H1 (cell line): ENCODE data around the gene CACNB2. TPM values are rescaled to one million over a fixed set of nuclear protein-coding genes. Genes with fewer than 3 reads are reported as not detected.
"Not testable (repeated sequence)": the region's sequence is repeated elsewhere in the genome, so short reads cannot be mapped to it uniquely, and the experiment has no call there.

Experiments used
- CTCF ChIA-PET: fragments of 300-600 bp; sonication (Branson Sonifier 250); formaldehyde crosslinking; loops from one replicate; lab custom pipeline; 2021; ENCODE audit not compliant: partially characterized antibody; lab: Charles Lee
- POLR2A ChIA-PET: fragments of 300-600 bp; sonication (Branson Sonifier 250); formaldehyde crosslinking; loops from one replicate; lab custom pipeline; 2021; ENCODE audit warnings: inconsistent platforms; ENCODE audit not compliant: partially characterized antibody; lab: Charles Lee
- DNase-seq, 2 experiments: peaks; one replicate each; pipeline versions ENCODE4 v3.0.0 to v3.0.0-alpha.2; 2010 to 2022; ENCODE audit warnings: low spot score in 2 of 2, low read depth in 1 of 2, mixed read lengths in 1 of 2
- FAIRE-seq: peaks from 2 replicates; lab custom pipeline; 2011; peaks lifted over from hg19 to GRCh38; lab: Jason Lieb, UNC
- H2AFZ ChIP-seq: 2 replicates; pipeline ENCODE4 v1.8.1; 2012; ENCODE audit warnings: low read length, inconsistent platforms
- H2AK5ac ChIP-seq: 2 replicates; pipeline ENCODE4 v1.6.1; 2013; ENCODE audit warnings: low read depth, low read length
- H2BK120ac ChIP-seq: replicated peaks from 2 replicates; pipeline ENCODE3; 2013; ENCODE audit warnings: low read depth, low read length, inconsistent platforms
- H2BK12ac ChIP-seq: 2 replicates; pipeline ENCODE4 v1.6.1; 2013; ENCODE audit warnings: low read depth, low read length
- H2BK15ac ChIP-seq: 2 replicates; pipeline ENCODE4 v1.6.1; 2013; ENCODE audit warnings: low read length
- H2BK20ac ChIP-seq: 2 replicates; pipeline ENCODE4 v1.6.1; 2013; ENCODE audit warnings: low read length
- H2BK5ac ChIP-seq: 2 replicates; pipeline ENCODE4 v1.6.1; 2013; ENCODE audit warnings: low read depth, low read length
- H3K14ac ChIP-seq: 2 replicates; pipeline ENCODE4 v1.6.1; 2013; ENCODE audit warnings: inconsistent platforms; ENCODE audit not compliant: insufficient read length
- H3K18ac ChIP-seq: 2 replicates; pipeline ENCODE4 v1.6.1; 2013; ENCODE audit warnings: low read length; ENCODE audit errors: extremely low read depth
- H3K23ac ChIP-seq: 2 replicates; pipeline ENCODE4 v1.6.1; 2013; ENCODE audit warnings: inconsistent platforms; ENCODE audit not compliant: insufficient read length
- H3K23me2 ChIP-seq: 2 replicates; pipeline ENCODE4 v1.6.1; 2013; ENCODE audit warnings: low read depth, low read length
- H3K27ac ChIP-seq: 2 replicates; pipeline ENCODE4 v1.6.1; 2011; ENCODE audit warnings: low read depth, low read length, inconsistent platforms
- H3K27me3 ChIP-seq, 4 experiments: replicated peaks in 1 of 4; 1 replicate in 1 of 4; 2 replicates in 3 of 4; pipeline versions ENCODE4 v1.6.1 to v1.8.1; 2011 to 2013; ENCODE audit warnings: low read length in 3 of 4, mild to moderate bottlenecking in 3 of 4, inconsistent platforms in 2 of 4, mixed read lengths in 2 of 4, moderate library complexity in 1 of 4; ENCODE audit not compliant: control insufficient read depth in 3 of 4, insufficient read depth in 3 of 4; ENCODE audit errors: extremely low read depth in 1 of 4
- H3K36me3 ChIP-seq, 4 experiments: 2 replicates each; pipeline versions ENCODE4 v1.6.1 to v1.8.1; 2011 to 2013; ENCODE audit warnings: mild to moderate bottlenecking in 4 of 4, low read length in 3 of 4, moderate library complexity in 2 of 4, control low read depth in 1 of 4, inconsistent platforms in 1 of 4; ENCODE audit not compliant: insufficient read depth in 4 of 4, control insufficient read depth in 2 of 4
- H3K4ac ChIP-seq: replicated peaks from 2 replicates; pipeline ENCODE3; 2013; ENCODE audit warnings: low read length, low read depth, mixed read lengths, inconsistent platforms; ENCODE audit not compliant: insufficient read length
- H3K4me1 ChIP-seq, 4 experiments: replicated peaks in 1 of 4; 1 replicate in 1 of 4; 2 replicates in 3 of 4; pipeline versions ENCODE4 v1.6.1 to v1.8.1; 2011 to 2013; ENCODE audit warnings: low read length in 3 of 4, inconsistent platforms in 2 of 4, mixed read lengths in 1 of 4; ENCODE audit not compliant: insufficient read depth in 4 of 4, control insufficient read depth in 3 of 4
- H3K4me2 ChIP-seq, 2 experiments: 2 replicates each; pipeline versions ENCODE4 v1.6.1 to v1.8.1; 2011 to 2013; ENCODE audit warnings: low read depth in 2 of 2, low read length in 2 of 2, control low read depth in 1 of 2, inconsistent platforms in 1 of 2, mild to moderate bottlenecking in 1 of 2; ENCODE audit not compliant: insufficient read depth in 1 of 2
- H3K4me3 ChIP-seq, 4 experiments: fragments of 200-600, 300-600 bp in 1 of 4; sonication (generic), shearing (Covaris generic), sonication (Bioruptor Twin) in 1 of 4; 2 replicates each; pipeline versions ENCODE4 v1.5.1 to v1.8.1; 2011 to 2016; ENCODE audit warnings: low read length in 4 of 4, low read depth in 3 of 4, control low read depth in 2 of 4, inconsistent platforms in 2 of 4, mild to moderate bottlenecking in 2 of 4, mixed read lengths in 1 of 4, moderate library complexity in 1 of 4; ENCODE audit not compliant: insufficient read depth in 2 of 4; ENCODE audit errors: extremely low read depth in 1 of 4
- H3K56ac ChIP-seq: replicated peaks from 2 replicates; pipeline ENCODE3; 2013; ENCODE audit warnings: low read depth, mild to moderate bottlenecking, mixed read lengths, low read length, inconsistent platforms; ENCODE audit not compliant: insufficient read length
- H3K79me1 ChIP-seq: 2 replicates; pipeline ENCODE4 v1.6.1; 2013; ENCODE audit warnings: low read depth, low read length, control low read depth
- H3K79me2 ChIP-seq, 2 experiments: 2 replicates each; pipeline versions ENCODE4 v1.6.1 to v1.8.1; 2012 to 2013; ENCODE audit warnings: low read length in 2 of 2, mild to moderate bottlenecking in 2 of 2, inconsistent platforms in 1 of 2; ENCODE audit not compliant: insufficient read depth in 2 of 2, control insufficient read depth in 1 of 2
- H3K9ac ChIP-seq, 4 experiments: replicated peaks in 1 of 4; 1 replicate in 1 of 4; 2 replicates in 3 of 4; pipeline versions ENCODE4 v1.6.1 to v1.8.1; 2011 to 2013; ENCODE audit warnings: low read depth in 3 of 4, low read length in 3 of 4, control low read depth in 2 of 4, mild to moderate bottlenecking in 2 of 4, moderate library complexity in 2 of 4, inconsistent platforms in 1 of 4; ENCODE audit errors: extremely low read depth in 1 of 4
- H3K9me3 ChIP-seq, 2 experiments: 2 replicates each; pipeline versions ENCODE4 v1.6.1 to v1.8.1; 2012 to 2013; ENCODE audit warnings: mild to moderate bottlenecking in 2 of 2, moderate library complexity in 2 of 2, control low read depth in 1 of 2, inconsistent platforms in 1 of 2, low read depth in 1 of 2, low read length in 1 of 2, mixed read lengths in 1 of 2; ENCODE audit not compliant: insufficient read depth in 2 of 2
- H4K20me1 ChIP-seq, 2 experiments: replicated peaks in 1 of 2; 2 replicates each; pipeline versions ENCODE3 to v1.8.1; 2011 to 2013; ENCODE audit warnings: inconsistent platforms in 2 of 2, low read length in 2 of 2, mild to moderate bottlenecking in 1 of 2; ENCODE audit not compliant: insufficient read depth in 2 of 2, control insufficient read depth in 1 of 2
- H4K5ac ChIP-seq: 2 replicates; pipeline ENCODE4 v1.6.1; 2013; ENCODE audit warnings: low read length, low read depth, mixed read lengths, inconsistent platforms; ENCODE audit not compliant: insufficient read length
- H4K8ac ChIP-seq: 2 replicates; pipeline ENCODE4 v1.8.0; 2013; ENCODE audit warnings: mild to moderate bottlenecking, moderate library complexity, low read length, inconsistent platforms; ENCODE audit not compliant: insufficient read depth; ENCODE audit errors: extremely low read depth
- H4K91ac ChIP-seq: replicated peaks from 2 replicates; pipeline ENCODE3; 2013; ENCODE audit warnings: low read length, mixed read lengths, inconsistent platforms; ENCODE audit not compliant: insufficient read length
- WGBS, 2 experiments: shearing (Covaris generic) in 1 of 2; methylation state at CpG; one replicate each; pipeline versions ENCODE4 v1.1.6 to v1.1.7; 2013 to 2015; ENCODE audit warnings: low lambda C conversion rate in 2 of 2, mixed read lengths in 2 of 2, inconsistent platforms in 1 of 2, low coverage in 1 of 2, missing lambda C conversion rate in 1 of 2; ENCODE audit not compliant: insufficient replicate concordance in 2 of 2, insufficient coverage in 1 of 2, insufficient read length in 1 of 2; ENCODE audit errors: extremely low coverage in 1 of 2, missing lambda C conversion rate in 1 of 2; 5-methylcytosine and 5-hydroxymethylcytosine counted together
- polyA plus RNA-seq, 7 experiments: library from polyadenylated mRNA; depleted of rRNA in 3 of 7; stranded (reverse) in 5 of 7; unstranded in 2 of 7; fragments of >200 nt in 5 of 7; fragments of 200-250 nt in 2 of 7; gene quantifications; 1 replicate in 5 of 7; 2 replicates in 1 of 7; 4 replicates in 1 of 7; pipeline versions ENCODE4 v1.2.1 to v1.2.3, GENCODE V29; 2011 to 2013; ENCODE audit warnings: missing spikeins in 2 of 7, mixed read lengths in 2 of 7
- total RNA-seq: library from RNA; stranded (reverse); fragmentation: NEBNext Ultra II Directional; extraction: Animal tissue kit (Norgen Biotek cat#: 25700); gene quantifications from 2 replicates; pipeline ENCODE4 v1.2.1, GENCODE V29; 2021

Gene CACNB2
- total and polyA plus RNA-seq, 2 of the 8 experiments (the other 6 are each of a cell fraction or from before 2014, with no cell fraction given), result 2.4 to 3.2 TPM

- H4K8ac ChIP-seq, H2BK20ac ChIP-seq, H3K56ac ChIP-seq, H3K14ac ChIP-seq, H2BK5ac ChIP-seq, H3K9ac ChIP-seq, H2AK5ac ChIP-seq, H3K23me2 ChIP-seq, H2BK120ac ChIP-seq, H4K5ac ChIP-seq, H4K91ac ChIP-seq, H3K27me3 ChIP-seq, H3K18ac ChIP-seq, H3K4me2 ChIP-seq, FAIRE-seq, H2BK12ac ChIP-seq, H3K4me3 ChIP-seq, H3K79me2 ChIP-seq, H3K4ac ChIP-seq, H3K23ac ChIP-seq, H3K79me1 ChIP-seq, H4K20me1 ChIP-seq, POLR2A ChIA-PET, DNase-seq, H3K27ac ChIP-seq, H2BK15ac ChIP-seq, CTCF ChIA-PET, H3K9me3 ChIP-seq, H3K36me3 ChIP-seq, H2AFZ ChIP-seq, H3K4me1 ChIP-seq: not testable (repeated sequence)
- WGBS, 2 experiments, result 80% methylated on average over 7 of the region's 8 CpGs; no CpG with 5 or more reads in 1 of the 2 experiments
These were observed 16.6 kb downstream of the CACNB2 start for GRCh38 chr10:18156797-18157196.
